GM18511 (cell line): ENCODE data around the gene NUCB1.
A peak's percentile ranks its signal among the peaks of the same experiment; 100 is the strongest.

Experiments used
- ATAC-seq: cut with Tn5 transposase; IDR thresholded peaks from one replicate; pipeline ENCODE4 v1.9.1; 2021; ENCODE audit warnings: mild to moderate bottlenecking, moderate library complexity; ENCODE audit not compliant: unreplicated experiment

The NUCB1 gene

GRCh38 chr19:48928164-48929025 lies 28.3 kb downstream of the NUCB1 start:
- no peak for ATAC-seq

GRCh38 chr19:48933382-48933932 lies 33.3 kb downstream of the NUCB1 start, which contains the start of gene DHDH:
Gene DHDH, plus strand, starts transcription at chr19:48933699. Its CDS starts 23 bp downstream, at chr19:48933722.
- no peak for ATAC-seq

- ATAC-seq, result no peak
These were observed 34.7 kb downstream of the NUCB1 start for GRCh38 chr19:48934837-48935236.

DNA sequence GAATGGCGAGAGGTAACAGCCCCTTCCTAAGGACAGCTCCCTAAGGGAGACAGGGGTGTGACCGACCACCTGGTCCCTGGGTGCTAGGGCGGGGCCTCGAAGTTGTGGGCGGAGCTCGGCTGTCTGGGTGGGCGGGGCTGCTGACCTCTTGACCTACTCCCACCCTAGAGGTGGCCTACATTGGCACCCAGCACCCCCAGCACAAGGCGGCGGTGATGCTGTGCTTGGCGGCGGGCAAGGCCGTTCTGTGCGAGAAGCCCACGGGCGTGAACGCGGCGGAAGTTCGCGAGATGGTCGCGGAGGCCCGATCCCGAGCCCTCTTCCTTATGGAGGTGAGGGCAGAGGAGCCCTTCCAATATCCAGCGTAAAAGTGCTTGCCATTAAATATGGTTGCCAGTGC lies 35.8 kb downstream of the NUCB1 start:
- ATAC-seq, result no peak

DNA sequence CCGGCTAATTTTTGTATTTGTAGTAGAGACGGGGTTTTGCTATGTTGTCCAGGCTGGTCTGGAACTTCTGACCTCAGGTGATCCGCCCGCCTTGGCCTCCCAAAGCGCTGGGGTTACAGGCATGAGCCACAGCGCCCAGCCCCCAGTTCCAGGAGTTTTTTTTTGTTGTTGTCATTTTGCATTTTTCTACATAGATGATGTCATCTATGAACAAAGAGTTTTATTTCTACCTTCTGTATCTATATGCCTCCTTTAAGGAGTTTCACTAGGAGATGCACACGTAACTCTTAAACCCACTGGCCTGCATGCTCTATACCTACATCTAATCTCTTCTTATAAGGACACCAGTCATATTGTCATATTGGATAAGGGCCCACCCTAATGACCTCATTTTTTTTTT lies 38.1 kb downstream of the NUCB1 start:
- no peak for ATAC-seq

- ATAC-seq, result no peak
These were observed 40.8 kb downstream of the NUCB1 start for GRCh38 chr19:48940902-48941301.

- no peak for ATAC-seq
These were observed 43.0 kb downstream of the NUCB1 start for GRCh38 chr19:48943081-48943480.

GRCh38 chr19:48945415-48945814 lies 45.3 kb downstream of the NUCB1 start:
- no peak for ATAC-seq

DNA sequence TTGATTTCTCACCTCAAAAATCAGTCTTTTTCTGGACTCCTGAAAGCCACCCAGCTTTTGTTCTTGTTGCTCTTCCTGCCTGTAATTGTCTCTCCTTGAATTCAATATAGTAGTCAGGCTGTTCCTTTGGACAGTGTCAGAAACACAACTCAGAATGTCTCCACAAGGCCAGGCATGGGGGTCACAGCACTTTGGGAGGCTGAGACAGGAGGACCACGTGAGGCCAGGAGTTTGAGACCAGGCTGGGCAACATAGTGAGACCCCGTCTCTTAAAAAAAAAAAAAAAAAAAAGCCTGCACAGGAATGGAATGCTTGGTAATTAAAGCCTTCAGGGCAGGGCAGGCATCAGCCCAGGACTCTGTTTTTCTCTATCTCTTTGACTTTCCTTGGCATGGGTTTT lies 45.7 kb downstream of the NUCB1 start:
- ATAC-seq, result no peak

GRCh38 chr19:48946463-48947257 lies 46.5 kb downstream of the NUCB1 start:
- no peak for ATAC-seq

DNA sequence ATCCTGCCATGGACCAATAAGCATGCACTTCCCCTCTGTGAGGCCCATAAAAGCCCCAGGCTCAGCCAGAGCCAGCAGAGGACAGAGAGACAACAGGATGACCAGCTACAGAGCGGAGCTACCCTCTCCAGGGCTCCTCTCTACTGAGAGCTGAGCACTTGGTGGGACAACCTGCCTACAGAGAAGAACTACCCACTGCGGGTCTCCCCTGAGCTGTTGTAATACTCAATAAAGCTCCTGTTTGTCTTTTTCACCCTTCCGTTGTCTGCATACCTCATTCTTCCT lies 47.1 kb downstream of the NUCB1 start:
- ATAC-seq, result no peak

GRCh38 chr19:48950159-48950558 lies 50.0 kb downstream of the NUCB1 start:
- ATAC-seq, result no peak

GRCh38 chr19:48950830-48951519 lies 50.9 kb downstream of the NUCB1 start:
- ATAC-seq, result no peak

- ATAC-seq, result no peak
These were observed 53.0 kb downstream of the NUCB1 start for GRCh38 chr19:48953141-48953540.

DNA sequence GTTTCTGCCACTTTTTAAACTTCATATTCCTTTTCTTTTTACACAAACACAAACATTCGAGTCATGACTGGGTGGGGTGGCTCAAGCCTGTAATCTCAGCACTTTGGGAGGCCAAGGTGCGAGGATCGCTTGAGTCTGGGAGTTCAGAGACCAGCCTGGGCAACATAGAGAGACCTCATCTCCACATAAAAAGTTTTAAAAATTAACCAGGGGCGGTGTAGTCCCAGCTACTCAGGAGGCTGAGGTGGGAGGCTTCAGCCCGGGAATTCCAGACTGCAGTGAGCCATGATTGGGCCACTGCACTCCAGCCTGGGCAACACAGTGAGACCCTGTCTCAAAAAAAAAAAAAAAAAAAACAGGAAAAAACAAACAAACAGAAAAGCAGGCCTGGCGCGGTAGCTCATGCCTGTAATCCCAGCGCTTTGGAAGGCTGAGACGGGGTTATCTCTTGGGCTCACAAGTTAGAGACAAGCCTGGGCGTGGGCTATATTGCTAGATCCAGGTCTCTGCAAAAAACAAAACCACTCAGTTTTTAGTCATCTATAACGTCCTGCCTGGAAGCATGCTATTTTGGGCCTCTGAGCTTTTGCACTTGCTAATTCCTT lies 54.0 kb downstream of the NUCB1 start:
- ATAC-seq, result no peak

- peak; percentile 80 for ATAC-seq
These were observed 54.6 kb downstream of the NUCB1 start, which contains the start of gene BAX for GRCh38 chr19:48954595-48955307. Gene BAX, plus strand, starts transcription at chr19:48954875. Its CDS starts 54 bp downstream, at chr19:48954929.

DNA sequence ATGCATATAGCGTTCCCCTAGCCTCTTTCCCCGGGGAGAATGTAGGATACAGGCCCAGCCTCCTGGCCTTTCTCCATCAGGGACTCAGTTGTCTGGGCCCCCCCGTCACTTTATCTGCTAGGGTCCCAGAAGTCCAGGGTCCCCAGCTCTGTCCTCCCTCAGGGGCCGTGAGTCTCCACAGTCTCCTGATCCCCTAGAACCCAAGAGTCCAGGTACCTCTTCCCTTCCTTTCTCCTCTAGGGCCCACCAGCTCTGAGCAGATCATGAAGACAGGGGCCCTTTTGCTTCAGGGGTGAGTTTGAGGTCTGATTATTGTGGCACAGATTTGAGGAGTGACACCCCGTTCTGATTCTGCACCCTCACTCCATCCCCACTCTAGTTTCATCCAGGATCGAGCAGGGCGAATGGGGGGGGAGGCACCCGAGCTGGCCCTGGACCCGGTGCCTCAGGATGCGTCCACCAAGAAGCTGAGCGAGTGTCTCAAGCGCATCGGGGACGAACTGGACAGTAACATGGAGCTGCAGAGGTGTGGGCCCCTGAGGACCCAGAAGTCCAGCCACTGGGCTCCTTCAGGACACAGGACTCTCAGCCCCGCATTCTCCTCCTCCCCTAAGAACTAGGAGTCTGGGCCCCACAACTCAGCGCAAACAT lies 55.3 kb downstream of the NUCB1 start:
- no peak for ATAC-seq

DNA sequence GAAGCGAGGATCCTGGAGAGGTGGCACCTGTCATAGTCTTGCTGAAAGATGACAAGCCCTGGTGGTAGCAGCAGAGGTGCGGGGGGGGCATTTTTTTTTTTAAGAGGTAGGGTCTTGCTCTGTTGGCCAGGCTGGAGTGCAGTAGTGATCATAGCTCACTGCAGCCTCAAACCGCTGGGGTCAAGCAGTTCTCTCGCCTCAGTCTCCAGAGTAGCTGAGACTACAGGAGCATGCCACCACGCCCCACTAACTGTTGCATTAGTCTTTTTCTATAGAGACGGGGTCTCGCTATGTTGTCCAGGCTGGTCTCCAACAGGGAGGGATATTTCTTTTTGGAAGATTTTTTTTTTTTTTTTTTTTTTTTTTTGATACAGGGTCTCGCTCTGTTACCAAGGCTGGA lies 57.9 kb downstream of the NUCB1 start:
- no peak for ATAC-seq

GRCh38 chr19:48959341-48960239 lies 59.5 kb downstream of the NUCB1 start:
- no peak for ATAC-seq
